NCI-H2196 (cell line): Measurements from ENCODE around the gene RFC2.
"Not testable (repeated sequence)": the region's sequence is repeated elsewhere in the genome, so short reads cannot be mapped to it uniquely, and the experiment has no call there.

Experiments
- DNase-seq: peaks from one replicate; lab custom pipeline; 2025; ENCODE audit not compliant: unreplicated experiment; lab: John Stamatoyannopoulos, UW

The RFC2 gene

DNA sequence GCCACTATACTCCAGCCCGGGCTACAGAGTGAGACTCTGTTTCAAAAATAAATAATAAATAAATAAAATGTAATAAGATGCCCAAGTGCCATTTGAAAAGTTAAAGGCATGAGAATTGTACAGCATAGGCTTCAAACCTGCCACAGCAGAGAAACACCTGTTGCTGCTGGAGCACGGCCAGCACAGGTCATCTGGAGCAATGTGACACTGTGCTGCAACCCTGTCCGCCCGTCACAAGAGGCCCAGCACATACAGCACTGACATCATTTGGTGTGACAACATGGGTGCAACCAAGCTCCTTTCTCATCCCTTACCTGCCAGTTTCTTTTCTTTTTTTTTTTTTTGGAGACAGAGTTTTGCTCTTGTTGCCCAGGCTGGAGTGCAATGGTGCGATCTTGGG lies 1.3 kb downstream of the RFC2 start:
- peak; percentile 80 for DNase-seq

DNA sequence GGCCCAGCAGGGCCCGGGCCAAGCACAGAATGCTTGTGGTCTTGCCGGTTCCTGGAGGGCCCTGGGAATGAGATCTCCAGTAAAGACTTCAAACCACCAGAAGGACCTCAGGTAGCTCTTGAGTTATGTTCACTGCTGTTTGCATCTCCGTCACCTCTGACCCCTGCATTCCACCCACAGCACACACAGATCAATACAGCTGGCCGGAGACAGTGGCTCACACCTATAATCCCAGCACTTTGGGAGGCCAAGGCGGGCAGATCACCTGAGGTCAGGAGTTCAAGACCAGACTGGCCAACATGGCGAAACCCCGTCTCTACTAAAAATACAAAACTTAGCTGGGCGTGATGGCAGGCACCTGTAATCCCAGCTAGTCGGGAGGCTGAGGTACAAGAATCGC lies 5.1 kb downstream of the RFC2 start:
- DNase-seq, result not testable (repeated sequence)

- DNase-seq, result no peak
Observed at GRCh38 chr7:74248156-74248555, 6.0 kb downstream of the RFC2 start.

DNA sequence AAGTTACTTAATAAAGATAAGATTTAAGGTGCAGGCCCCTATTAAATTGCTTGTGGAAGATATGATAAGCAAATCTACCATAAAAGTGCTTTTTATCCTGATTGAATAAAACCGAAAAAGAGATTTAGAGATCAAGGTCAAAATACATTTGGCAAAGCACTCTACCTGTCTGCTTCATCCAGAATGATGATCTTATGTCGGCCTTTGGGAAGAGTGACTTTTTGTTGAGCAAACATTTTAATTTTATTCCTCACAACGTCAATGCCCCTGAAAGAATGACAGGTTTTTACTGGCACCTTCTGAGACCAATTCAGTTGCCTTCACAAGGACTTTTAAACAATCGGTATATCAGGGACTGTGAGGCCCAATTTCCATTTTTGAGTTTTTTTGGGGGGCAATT lies 7.7 kb downstream of the RFC2 start:
- no peak for DNase-seq

DNA sequence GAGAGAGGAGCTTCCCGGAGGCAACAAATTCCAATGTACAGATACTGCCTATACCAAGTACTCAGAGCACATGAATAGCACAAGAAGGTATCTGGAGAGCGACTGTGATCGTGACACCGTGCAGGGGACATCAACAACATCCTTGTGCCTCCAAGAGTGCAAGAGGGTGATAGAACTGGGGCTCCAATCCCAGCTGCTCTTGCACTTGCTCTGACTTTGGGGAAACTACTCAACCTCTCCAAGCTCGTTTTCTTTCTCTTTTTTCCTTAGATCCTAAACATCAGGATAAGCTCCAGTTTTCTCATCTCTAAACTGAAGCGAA lies 12.1 kb downstream of the RFC2 start:
- no peak for DNase-seq

- DNase-seq, result no peak
Observed at GRCh38 chr7:74240482-74240881, 13.7 kb downstream of the RFC2 start.

GRCh38 chr7:74236284-74236683 lies 17.9 kb downstream of the RFC2 start:
- no peak for DNase-seq

DNA sequence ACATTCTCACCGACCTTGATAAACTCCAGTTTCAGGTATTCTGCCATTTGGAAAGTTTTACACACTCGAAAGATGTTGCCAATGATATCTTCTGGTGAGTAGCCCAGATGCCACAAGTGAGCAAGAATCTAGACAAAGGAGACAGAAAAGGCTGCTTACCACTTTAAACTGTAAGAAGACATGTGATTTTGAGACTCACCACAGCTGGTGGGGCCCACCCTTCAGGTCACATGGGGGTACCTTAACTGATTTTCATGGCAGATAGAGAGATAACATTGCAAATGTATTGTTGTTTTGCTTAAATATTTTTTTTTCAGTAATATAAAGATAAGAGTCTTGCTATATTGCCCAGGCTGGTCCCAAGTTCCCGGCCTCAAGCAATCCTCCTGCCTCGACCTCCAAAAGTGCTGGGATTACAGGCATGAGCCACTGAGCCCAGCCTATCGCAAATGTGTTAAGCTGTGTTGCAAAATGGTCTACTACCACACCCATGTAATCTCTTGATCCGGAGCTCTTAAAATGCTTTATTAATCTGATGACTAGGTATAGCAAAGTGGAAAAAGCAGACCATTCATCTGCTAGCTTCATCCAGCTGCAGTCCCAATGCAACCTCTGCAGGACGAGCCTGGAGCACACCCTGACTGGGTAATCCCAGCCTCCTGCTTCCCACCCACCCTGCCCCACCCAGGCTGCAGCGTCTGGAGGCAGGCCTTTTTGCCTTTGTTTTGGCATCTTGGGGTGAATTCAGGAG lies 18.5 kb downstream of the RFC2 start:
- no peak for DNase-seq

GRCh38 chr7:74233655-74234285 lies 20.4 kb downstream of the RFC2 start:
- DNase-seq, result no peak

DNA sequence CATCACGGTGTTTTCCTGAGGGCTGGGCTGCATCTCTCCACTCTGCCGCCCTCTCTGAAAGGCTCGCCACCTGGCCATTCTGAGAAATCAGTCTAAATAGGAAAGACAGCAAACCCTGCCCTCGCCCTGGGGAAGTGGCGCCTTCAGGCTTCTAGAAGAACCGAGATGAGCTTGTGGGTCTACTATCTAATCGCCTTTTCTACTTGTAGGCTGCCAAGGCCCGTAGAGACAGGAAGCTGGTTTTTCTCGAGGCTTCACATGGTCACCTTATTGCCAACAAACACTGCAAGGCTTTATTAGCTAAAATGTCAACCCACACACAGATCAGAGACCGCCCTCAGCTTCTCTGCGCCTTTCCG lies 23.0 kb downstream of the RFC2 start:
- DNase-seq, result no peak

DNA sequence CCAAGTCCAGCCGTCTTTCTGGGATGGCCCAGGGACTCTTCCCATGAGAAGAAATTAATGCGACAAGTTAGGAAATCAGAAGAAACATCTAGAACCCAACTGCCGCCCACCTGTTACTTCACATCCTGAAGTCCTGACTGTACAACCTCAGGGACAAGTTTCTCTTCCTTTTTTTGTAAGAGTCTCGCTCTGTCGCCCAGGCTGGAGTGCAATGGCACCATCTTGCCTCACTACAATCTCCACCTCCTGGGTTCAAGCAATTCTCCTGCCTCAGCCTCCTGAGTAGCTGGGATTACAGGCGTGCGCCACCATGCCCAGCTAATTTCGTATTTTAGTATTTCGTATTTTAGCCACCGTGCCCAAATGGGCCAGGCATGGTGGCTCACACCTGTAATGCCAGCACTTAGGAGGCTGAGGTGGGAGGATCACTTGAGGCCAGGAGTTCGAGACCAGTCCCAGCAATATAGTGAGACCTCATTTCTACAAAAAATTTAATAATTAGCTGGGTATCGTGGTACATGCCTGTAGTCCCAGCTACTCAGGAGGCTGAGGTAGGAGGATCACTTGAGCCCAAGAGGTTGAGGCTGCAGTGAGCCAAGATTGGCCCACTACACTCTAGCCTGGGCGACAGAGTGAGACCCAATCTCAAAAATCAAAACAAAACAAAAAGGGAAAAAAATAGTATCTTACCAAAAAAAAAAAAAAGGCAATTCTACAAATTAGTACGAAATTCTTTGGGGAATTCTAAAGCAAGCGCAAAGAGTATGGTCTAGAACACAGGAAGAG lies 23.6 kb downstream of the RFC2 start:
- no peak for DNase-seq

DNA sequence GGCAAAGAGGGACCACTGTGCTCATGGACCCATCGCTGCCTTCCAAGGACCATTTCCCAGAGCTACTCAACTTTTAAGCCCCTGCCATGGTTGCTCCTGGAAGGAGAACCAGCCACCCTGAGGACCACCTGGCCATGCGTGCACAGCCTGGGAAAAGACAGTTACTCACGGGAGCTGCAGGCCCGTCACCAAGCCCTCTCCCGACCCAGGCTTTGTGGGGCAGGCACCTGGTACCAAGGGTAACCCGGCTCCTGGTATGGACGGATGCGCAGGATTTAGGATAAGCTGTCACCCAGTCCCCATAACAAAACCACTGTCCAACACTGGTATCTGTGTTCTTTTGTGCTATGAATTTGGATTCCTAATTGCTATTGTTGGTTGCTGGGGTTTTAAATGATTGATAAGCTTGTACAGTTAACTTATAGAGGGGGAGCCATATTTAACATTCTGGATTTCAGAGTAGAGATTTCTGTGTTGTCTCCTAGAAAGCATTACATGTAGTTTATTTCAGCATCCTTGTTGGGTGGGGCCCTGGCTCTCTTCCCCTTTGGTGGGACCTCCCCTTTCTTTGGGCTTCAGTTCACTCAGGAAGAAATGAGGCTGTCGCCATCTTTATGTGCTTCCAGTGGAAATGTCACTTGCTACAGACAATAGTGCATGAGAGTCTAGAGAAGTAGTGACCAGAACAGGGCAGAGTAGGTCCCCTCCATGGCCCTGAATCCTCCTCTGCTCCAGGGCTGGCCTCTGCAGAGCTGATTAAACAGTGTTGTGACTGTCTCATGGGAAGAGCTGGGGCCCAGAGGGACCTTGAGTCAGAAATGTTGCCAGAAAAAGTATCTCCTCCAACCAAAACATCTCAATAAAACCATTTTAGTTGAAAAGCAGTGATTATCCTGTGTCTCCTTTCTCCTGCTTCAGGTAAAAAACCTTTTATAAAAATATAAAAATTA lies 25.0 kb downstream of the RFC2 start:
- no peak for DNase-seq

GRCh38 chr7:74226633-74227032 lies 27.6 kb downstream of the RFC2 start:
- DNase-seq, result no peak

DNA sequence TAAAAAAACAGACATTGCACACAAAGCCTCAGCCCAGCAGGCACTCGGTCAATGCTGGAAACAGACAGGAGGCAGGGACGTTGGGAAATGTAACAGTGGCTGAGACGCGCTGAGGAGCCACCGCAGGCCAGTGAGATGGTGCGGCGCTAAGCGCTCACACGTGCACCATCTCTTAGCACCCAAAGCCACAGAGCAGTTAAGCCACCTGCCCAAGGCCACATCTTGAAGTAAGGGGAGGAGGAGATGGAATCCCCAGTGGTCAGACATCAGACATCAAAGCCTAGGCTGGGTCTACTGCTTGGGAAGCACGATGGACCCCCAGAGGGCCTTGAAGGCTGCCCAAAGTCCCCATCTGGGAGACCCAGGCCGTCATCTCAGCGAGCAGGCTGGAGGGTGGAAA lies 28.8 kb downstream of the RFC2 start:
- no peak for DNase-seq

- not testable (repeated sequence) for DNase-seq
Observed at GRCh38 chr7:74224907-74225306, 29.3 kb downstream of the RFC2 start.

DNA sequence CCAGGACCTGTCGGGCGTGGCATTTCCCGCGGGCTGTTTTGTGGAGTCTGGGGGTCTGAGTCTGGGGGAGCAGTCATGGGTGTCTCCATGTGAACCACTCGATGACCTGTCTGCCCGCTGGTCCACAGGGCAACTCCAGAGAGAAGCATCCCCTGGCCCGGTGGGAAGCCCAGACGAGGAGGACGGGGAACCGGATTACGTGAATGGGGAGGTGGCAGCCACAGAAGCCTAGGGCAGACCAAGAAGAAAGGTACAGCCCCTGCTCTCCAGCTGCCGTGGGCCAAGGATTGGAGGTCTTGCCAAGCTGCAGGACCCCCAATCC lies 29.7 kb downstream of the RFC2 start:
- DNase-seq, result no peak

DNA sequence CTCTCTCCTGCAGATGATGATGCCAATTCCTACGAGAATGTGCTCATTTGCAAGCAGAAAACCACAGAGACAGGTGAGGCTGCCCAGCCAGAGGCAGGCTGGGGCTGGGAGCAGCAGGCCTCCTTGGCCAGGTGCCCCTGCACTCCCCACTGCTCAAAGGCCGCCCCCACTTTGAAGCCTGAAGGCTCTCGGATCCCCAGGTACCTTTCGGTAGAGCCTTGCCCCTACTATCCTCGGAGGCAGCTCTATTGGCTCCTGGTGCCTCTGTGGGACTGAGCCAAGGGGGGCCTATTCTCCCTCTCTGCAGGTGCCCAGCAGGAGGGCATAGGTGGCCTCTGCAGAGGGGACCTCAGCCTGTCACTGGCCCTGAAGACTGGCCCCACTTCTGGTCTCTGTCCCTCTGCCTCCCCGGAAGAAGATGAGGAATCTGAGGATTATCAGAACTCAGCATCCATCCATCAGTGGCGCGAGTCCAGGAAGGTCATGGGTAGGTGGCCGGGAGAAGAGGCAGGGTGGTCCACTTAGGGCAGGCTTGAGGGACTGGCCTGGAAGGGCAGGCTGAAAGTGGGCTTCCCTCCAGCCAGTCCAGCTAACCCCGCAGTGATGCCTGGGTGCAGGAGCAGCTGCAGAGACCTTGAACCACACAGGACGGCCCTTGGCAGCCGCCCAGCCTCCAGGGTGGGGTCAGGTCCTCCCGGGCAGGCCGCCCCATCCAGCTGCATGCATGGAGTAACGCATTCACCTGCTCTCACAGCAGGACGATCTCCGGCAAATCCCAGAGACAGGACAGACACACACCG lies 30.3 kb downstream of the RFC2 start:
- peak; percentile 69 for DNase-seq

GRCh38 chr7:74222851-74223710 lies 31.1 kb downstream of the RFC2 start:
- DNase-seq, result no peak

- DNase-seq, result no peak
Observed at GRCh38 chr7:74221713-74222112, 32.5 kb downstream of the RFC2 start.

GRCh38 chr7:74220229-74220628 lies 34.0 kb downstream of the RFC2 start:
- no peak for DNase-seq
